ENCODE results near the gene ATP8A1.

DNA sequence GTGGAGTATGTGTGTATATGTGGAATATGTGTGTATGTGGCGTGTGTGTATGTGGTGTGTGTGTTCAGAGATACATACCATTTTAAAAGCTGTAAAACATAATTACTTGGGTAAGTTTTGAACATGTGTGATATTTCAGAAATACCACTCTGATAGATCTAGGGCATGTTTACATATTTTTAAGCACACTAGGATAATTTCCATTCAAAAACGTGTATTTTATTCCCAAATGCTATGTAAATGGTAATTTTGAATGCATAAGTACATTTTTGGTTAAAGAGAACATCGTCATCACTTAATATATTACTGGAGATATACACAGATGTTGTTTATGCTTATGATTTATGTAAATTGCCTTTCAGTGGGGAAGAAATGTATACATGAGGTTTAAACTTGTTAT is 294.3 kb downstream of the ATP8A1 start:
- TF ChIP-seq POLR2AphosphoS5 (IDR thresholded peaks at IDR 0.05; ENCODE audit: low read depth, low read length) (no peak), CTCF (IDR thresholded peaks at IDR 0.05; ENCODE audit: control extremely low read depth in 1 of 3, insufficient read depth in 1 of 3, low read depth in 1 of 3, low read length in 3 of 3) (no peak), SIN3A (conservative IDR thresholded peaks at IDR 0.05 in 1 of 2, IDR thresholded peaks at IDR 0.05 in 1 of 2; ENCODE audit: low read depth in 1 of 2, low read length in 2 of 2) (no peak), BRCA1 (IDR thresholded peaks at IDR 0.05; ENCODE audit: low read depth, low read length) (no peak), HDAC6 (IDR thresholded peaks at IDR 0.05; ENCODE audit: low read depth, low read length) (no peak), TAF1 (IDR thresholded peaks at IDR 0.05; ENCODE audit: low read depth, low read length) (no peak), CEBPB (IDR thresholded peaks at IDR 0.05; ENCODE audit: low read depth, low read length) (no peak), EZH2 (IDR thresholded peaks at IDR 0.05; ENCODE audit: low read depth, low read length, severe bottlenecking) (no peak), POLR2A (IDR thresholded peaks at IDR 0.05; ENCODE audit: control extremely low read depth in 1 of 2, low read depth in 2 of 2, low read length in 2 of 2) (no peak), GABPA (IDR thresholded peaks at IDR 0.05; ENCODE audit: borderline replicate concordance, insufficient read depth, low read length) (no peak), RAD21 (IDR thresholded peaks at IDR 0.05 in 1 of 2, conservative IDR thresholded peaks at IDR 0.05 in 1 of 2; ENCODE audit: low read depth in 2 of 2, low read length in 2 of 2) (no peak), YY1 (IDR thresholded peaks at IDR 0.05; ENCODE audit: low read depth, low read length) (no peak), JUND (IDR thresholded peaks at IDR 0.05; ENCODE audit: low read length) (no peak)
